GM19193 (cell line): ENCODE measurements around the gene TDRKH.

Source experiments
- POLR2A ChIP-seq: IDR thresholded peaks from 4 replicates; pipeline ENCODE4 v1.6.1; 2011; ENCODE audit not compliant: insufficient read depth, insufficient read length; ENCODE audit errors: extremely low read depth

Gene TDRKH

DNA sequence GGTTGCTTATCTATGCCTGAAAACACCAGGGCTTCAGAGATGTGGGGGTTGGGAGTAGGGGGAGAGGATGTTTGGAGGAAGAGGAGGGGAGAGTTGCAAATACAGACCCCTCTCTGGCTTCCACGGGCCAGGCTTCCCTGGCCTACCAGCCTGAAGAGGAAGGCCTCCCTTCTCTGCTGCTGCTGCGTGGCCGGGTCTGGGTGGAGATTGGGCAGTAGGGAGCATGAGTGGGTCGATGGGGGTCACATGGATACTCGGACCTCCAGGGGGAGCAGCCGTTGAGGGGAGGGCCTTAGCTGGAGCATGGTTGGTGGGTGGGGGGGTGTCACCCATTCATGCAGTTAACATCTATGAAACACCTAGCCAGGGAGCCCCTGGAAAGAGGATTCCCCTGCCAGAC, 39.8 kb upstream of the TDRKH start:
- TF ChIP-seq POLR2A = no peak

- TF ChIP-seq POLR2A = no peak
Observed at GRCh38 chr1:151829352-151830046, 39.2 kb upstream of the TDRKH start.

DNA sequence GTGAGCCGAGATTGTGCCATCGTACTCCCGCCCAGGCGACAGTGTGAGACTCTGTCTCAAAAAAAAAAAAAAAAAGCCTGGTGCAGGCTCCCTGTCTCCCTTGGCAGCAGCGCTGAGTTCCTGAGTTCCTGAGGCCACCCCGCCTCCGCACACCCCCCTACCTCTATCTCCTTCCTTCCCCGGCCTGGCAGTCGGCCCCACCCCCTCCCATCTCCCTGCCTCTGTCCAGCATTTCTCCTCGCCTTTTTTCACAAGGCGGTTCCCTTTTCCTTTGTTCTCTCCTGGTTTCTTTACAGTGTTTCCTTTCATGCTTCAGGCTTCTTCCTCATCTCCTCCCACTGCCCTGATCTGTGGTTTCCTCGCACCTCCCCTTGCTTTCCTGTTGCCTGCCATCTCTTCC, 38.6 kb upstream of the TDRKH start:
- TF ChIP-seq POLR2A = no peak

DNA sequence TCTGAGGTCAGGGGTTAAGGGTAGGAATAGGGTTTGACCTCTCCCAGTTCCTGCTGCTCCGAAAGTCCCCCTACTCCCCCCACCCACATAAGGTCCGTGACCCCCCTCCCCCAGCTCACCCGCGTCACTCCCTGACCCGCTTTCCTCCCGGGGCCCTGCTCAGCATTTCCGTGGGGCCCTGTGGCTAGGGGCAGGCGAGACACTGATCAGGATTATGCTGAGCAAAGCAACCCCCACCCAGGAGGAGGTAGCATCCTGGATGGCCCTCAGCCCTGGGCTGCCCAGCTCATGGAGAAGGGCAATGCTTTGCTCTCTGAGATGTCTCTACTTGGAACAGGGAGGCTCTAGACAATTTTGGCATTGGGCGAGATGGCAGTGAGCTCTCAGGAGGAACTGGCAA, 37.6 kb upstream of the TDRKH start:
- TF ChIP-seq POLR2A = no peak

DNA sequence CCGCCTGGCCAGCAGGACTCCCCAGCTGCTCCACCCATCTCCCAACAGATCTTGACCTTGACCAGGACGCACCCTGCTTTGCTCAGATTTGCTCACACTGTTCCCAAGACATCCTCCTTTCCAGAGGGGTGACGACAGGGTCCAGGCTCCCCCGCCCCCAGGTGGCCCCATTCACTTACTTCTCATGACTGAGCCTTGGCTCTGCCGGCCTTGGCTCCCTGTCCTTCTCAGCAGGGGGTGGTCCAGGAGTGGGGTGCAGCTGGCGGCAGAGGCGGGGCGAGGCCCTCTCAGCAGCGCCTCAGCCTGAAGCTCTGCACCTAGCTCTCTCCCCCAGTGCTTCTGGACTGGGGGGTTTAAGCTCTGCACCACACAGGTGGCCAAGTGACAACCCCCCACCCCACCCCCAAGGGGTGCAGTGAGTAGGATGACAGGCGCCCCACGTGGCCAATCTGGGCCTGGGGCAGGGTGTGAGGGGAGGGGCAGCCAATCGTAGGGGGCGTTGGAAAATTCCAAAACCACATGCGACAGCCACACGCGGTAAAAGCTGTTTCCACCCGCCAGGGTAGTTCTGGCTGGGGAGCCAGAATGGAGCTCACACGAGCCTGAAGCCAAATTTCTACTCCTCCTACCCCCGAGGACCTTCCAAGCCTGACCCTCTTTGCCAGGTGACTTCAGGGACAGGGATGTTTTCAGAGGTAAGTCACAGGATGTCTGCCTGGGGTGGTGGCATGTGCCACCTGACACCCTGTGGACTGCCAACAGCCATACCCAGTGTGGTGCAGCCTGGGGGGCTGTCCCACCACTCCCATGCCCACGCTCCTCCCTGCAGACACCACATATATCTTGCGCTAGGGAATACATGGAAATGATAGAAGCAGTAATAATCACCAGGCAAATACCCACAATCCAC, 35.7 kb upstream of the TDRKH start:
- no peak for TF ChIP-seq POLR2A

DNA sequence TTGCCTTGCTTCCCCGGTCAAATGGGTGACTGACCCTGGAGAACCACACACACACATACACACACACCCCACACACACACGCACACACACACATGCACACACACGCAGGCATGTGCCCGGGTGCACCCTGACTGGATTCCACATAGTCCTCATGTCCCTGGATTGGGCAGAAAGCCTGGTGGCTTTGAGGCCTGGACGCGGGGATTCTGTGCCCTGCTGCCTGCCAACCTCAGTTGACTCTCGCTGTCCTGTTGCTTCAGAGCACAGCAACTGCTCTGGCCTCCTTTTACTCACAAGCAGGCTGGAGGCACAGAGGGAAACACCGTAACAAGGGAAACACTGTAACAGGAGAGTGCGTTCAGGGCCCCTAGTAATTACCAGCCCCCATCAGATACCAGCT, 34.9 kb upstream of the TDRKH start:
- TF ChIP-seq POLR2A = no peak

- no peak for TF ChIP-seq POLR2A
Observed at GRCh38 chr1:151823175-151823574, 32.9 kb upstream of the TDRKH start.

DNA sequence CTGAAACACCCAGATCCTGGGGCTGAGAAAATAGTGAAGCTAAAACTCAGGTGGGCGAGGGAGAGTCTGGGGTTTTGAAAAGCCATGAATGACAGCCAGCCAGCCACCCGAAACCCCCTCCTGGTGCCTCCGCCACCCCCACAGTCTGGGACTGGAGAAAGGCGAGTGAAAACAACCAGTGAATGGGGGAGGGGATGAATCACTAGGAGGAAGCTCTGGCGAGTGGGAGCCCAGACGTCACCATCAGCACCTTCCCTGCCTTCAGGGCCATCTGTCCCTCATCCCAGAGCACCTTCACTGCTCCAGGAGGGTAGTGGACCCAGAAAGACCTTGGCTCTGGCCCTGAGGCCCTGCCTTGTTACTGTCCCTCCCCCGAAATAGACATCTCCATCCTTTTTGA, 32.1 kb upstream of the TDRKH start:
- no peak for TF ChIP-seq POLR2A

DNA sequence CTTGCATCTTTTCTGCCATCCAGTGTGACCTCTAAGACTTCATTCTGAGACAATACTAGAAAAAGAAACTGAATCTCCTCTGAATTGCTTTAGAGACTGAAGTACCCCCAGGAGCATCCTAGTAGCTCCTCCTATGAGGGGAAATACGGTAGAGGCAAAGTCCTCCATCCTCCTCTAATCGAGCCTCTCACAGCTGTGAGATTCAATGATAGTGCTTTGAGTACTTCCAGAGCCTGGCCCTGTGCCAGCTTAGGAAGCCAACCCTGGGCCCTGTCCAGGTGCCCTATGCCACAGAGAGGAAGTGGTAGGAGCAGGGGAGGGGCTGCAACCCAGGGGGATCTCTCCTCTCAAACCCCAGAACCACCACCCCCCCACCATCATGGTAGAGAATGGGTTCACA, 30.6 kb upstream of the TDRKH start:
- no peak for TF ChIP-seq POLR2A

- no peak for TF ChIP-seq POLR2A
Observed at GRCh38 chr1:151819976-151820623, 29.8 kb upstream of the TDRKH start.

GRCh38 chr1:151819227-151819835, 29.0 kb upstream of the TDRKH start:
- no peak for TF ChIP-seq POLR2A

- TF ChIP-seq POLR2A = no peak
Observed at GRCh38 chr1:151817353-151817730, 27.0 kb upstream of the TDRKH start.

DNA sequence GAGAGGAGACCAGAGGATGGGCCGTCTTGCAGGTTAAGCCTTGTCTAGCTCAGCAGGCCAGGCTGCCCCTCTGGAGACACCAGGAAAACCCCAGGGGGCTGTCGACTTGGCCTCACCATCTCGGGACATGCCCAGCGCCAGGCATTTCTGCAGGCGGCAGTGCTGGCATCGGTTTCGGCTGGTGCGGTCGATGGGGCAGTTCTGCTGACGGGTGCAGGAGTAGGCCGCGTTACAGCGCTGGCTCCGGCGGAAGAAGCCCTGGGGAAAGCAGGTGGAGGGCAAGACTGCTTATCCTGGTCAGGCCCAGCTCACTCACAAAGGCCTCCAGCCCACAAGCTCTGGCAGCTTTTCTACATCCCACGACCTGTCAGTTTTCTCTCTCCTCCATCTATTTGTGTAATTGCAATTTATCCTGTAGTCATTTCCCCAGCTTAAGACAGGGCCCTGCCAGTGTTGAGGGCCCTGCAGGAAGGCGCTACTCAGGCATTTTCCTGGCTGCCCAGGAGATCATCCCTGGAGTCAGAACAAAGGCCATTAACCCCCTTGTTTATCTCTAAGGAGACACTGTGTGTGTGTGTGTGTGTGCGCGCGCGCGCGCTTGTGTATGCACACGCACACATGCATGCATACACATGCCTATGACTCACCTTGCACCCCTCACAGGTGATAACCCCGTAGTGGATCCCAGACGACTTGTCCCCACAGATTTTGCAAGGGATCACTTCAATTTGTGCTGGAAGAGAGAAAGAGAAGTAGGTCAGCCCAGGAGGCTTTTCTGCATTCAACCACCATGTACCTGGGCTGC, 26.4 kb upstream of the TDRKH start:
- no peak for TF ChIP-seq POLR2A

DNA sequence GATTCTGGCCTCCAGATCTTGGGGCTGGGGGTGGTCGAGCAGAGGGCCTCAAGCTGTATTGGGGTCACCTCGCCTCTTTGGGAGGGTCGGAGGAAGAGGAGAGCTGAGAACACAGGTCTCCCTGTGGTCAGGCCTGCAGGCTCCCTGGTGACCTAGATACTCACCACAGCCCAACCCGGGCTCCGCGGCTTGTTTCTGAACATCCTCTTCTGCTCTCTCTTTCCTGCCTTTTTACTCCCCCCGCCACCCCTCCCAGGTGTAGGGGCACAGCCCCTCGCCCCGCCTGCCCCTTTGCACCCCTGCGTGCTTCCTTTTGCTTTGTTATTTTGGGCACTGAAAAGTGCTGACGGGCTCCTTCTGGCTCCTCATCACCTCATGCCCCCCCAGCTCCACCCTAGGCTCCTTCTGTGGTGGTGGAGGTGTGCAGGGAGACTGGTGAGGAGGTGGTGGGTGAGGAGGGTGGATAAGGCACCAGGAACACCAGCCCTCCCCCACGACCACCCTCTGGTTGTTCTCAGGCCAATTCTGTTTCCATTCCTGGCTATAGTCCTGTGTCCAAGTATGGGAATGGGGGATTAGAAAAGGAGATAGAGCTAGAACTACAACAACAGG, 25.5 kb upstream of the TDRKH start:
- no peak for TF ChIP-seq POLR2A
